NCI-H2107 (cell line): ENCODE results near the gene MEF2D.
A peak's percentile ranks its signal among the peaks of the same experiment; 100 is the strongest.

Experiments used
- DNase-seq: peaks from one replicate; lab custom pipeline; 2025; lab: John Stamatoyannopoulos, UW

MEF2D gene

GRCh38 chr1:156499842-156500542 lies 583 bp downstream of the MEF2D start:
- no peak for DNase-seq

- no peak for DNase-seq
Observed at GRCh38 chr1:156499194-156499841, 1.3 kb downstream of the MEF2D start.

GRCh38 chr1:156498432-156499193 lies 2.0 kb downstream of the MEF2D start:
- no peak for DNase-seq

- no peak for DNase-seq
Observed at GRCh38 chr1:156497743-156498431, 2.7 kb downstream of the MEF2D start.

GRCh38 chr1:156497078-156497742 lies 3.4 kb downstream of the MEF2D start:
- no peak for DNase-seq

- no peak for DNase-seq
Observed at GRCh38 chr1:156496211-156496761, 4.3 kb downstream of the MEF2D start.

GRCh38 chr1:156495401-156496140 lies 5.0 kb downstream of the MEF2D start:
- DNase-seq, result no peak

- DNase-seq, result no peak
Observed at GRCh38 chr1:156494309-156494895, 6.2 kb downstream of the MEF2D start.

- DNase-seq, result no peak
Observed at GRCh38 chr1:156493742-156494141, 6.8 kb downstream of the MEF2D start.

- DNase-seq, result peak; percentile 9
Observed at GRCh38 chr1:156493154-156493631, 7.4 kb downstream of the MEF2D start.

- no peak for DNase-seq
Observed at GRCh38 chr1:156492591-156493080, 7.9 kb downstream of the MEF2D start.

GRCh38 chr1:156492013-156492590 lies 8.5 kb downstream of the MEF2D start:
- DNase-seq, result no peak

- DNase-seq, result no peak
Observed at GRCh38 chr1:156491151-156491949, 9.2 kb downstream of the MEF2D start.

- no peak for DNase-seq
Observed at GRCh38 chr1:156490401-156491032, 10.1 kb downstream of the MEF2D start.

- DNase-seq, result no peak
Observed at GRCh38 chr1:156489935-156490293, 10.7 kb downstream of the MEF2D start.

GRCh38 chr1:156489166-156489934 lies 11.2 kb downstream of the MEF2D start:
- DNase-seq, result peak; percentile 71

GRCh38 chr1:156488566-156489165 lies 11.9 kb downstream of the MEF2D start:
- DNase-seq, result no peak
